KOPT-K1 (cell line): ENCODE results near the gene HOXD10.

ENCODE experiments used
- H3K27ac ChIP-seq: fragments of 200-600 bp; sonication (generic); 2 replicates; pipeline ENCODE4 v1.5.1; 2016; ENCODE audit warnings: antibody characterized with exemption, mild to moderate bottlenecking, low read depth, low read length; ENCODE audit not compliant: poor library complexity, severe bottlenecking
- H3K36me3 ChIP-seq: fragments of 200-600 bp; sonication (generic); 2 replicates; pipeline ENCODE4 v1.5.1; 2017; ENCODE audit warnings: antibody characterized with exemption, mild to moderate bottlenecking, low read length, moderate library complexity; ENCODE audit not compliant: insufficient read depth
- H3K9me3 ChIP-seq: fragments of 200-600 bp; sonication (generic); 2 replicates; pipeline ENCODE4 v1.5.1; 2017; ENCODE audit warnings: antibody characterized with exemption, low read length, mild to moderate bottlenecking; ENCODE audit not compliant: insufficient read depth, poor library complexity, severe bottlenecking

Gene HOXD10

GRCh38 chr2:176138526-176138922 is 21.9 kb downstream of the HOXD10 start:
- H3K27ac ChIP-seq: no peak overlapping the region
- H3K9me3 ChIP-seq: no peaks in the 10 kb centered on the region
- no peaks in the 10 kb centered on the region for H3K36me3 ChIP-seq

- H3K27ac ChIP-seq: no peak overlapping the region
- H3K9me3 ChIP-seq: no peaks in the 10 kb centered on the region
- H3K36me3 ChIP-seq: no peaks in the 10 kb centered on the region
Observed at GRCh38 chr2:176138923-176139660, 22.5 kb downstream of the HOXD10 start.

- no peak overlapping the region for H3K27ac ChIP-seq
- no peaks in the 10 kb centered on the region for H3K36me3 ChIP-seq
- no peaks in the 10 kb centered on the region for H3K9me3 ChIP-seq
Observed at GRCh38 chr2:176139661-176140512, 23.3 kb downstream of the HOXD10 start.

- Histone ChIP-seq H3K27ac (no peak overlapping the region), H3K36me3 (no peaks in the 10 kb centered on the region), H3K9me3 (no peaks in the 10 kb centered on the region)
Observed at GRCh38 chr2:176140513-176141317, 24.1 kb downstream of the HOXD10 start.

GRCh38 chr2:176142281-176142680 is 25.7 kb downstream of the HOXD10 start:
- Histone ChIP-seq H3K27ac (no peak overlapping the region), H3K9me3 (no peaks in the 10 kb centered on the region), H3K36me3 (no peaks in the 10 kb centered on the region)

GRCh38 chr2:176145085-176145969 is 28.7 kb downstream of the HOXD10 start:
- Histone ChIP-seq H3K9me3 (no peaks in the 10 kb centered on the region), H3K27ac (no peak overlapping the region), H3K36me3 (no peaks in the 10 kb centered on the region)

- Histone ChIP-seq H3K9me3 (no peaks in the 10 kb centered on the region), H3K36me3 (no peaks in the 10 kb centered on the region), H3K27ac (no peak overlapping the region)
Observed at GRCh38 chr2:176146101-176146500, 29.5 kb downstream of the HOXD10 start.

GRCh38 chr2:176146645-176147044 is 30.1 kb downstream of the HOXD10 start:
- Histone ChIP-seq H3K36me3 (no peaks in the 10 kb centered on the region), H3K9me3 (no peaks in the 10 kb centered on the region), H3K27ac (no peak overlapping the region)

GRCh38 chr2:176147210-176147799 is 30.7 kb downstream of the HOXD10 start:
- no peaks in the 10 kb centered on the region for H3K36me3 ChIP-seq
- H3K27ac ChIP-seq: no peak overlapping the region
- H3K9me3 ChIP-seq: no peaks in the 10 kb centered on the region

GRCh38 chr2:176147800-176148496 is 31.4 kb downstream of the HOXD10 start:
- Histone ChIP-seq H3K27ac (no peak overlapping the region), H3K36me3 (no peaks in the 10 kb centered on the region), H3K9me3 (no peaks in the 10 kb centered on the region)

GRCh38 chr2:176148751-176149421 is 32.3 kb downstream of the HOXD10 start:
- no peaks in the 10 kb centered on the region for H3K36me3 ChIP-seq
- no peak overlapping the region for H3K27ac ChIP-seq
- H3K9me3 ChIP-seq: no peaks in the 10 kb centered on the region

GRCh38 chr2:176149481-176149938 is 32.9 kb downstream of the HOXD10 start:
- Histone ChIP-seq H3K9me3 (no peaks in the 10 kb centered on the region), H3K27ac (no peak overlapping the region), H3K36me3 (no peaks in the 10 kb centered on the region)

- no peaks in the 10 kb centered on the region for H3K9me3 ChIP-seq
- H3K36me3 ChIP-seq: no peaks in the 10 kb centered on the region
- H3K27ac ChIP-seq: no peak overlapping the region
Observed at GRCh38 chr2:176149939-176150583, 33.5 kb downstream of the HOXD10 start.
